Gastroesophageal sphincter (tissue), 4 donors: Measurements from ENCODE around the gene FAM107A. TPM values are rescaled to one million over a fixed set of nuclear protein-coding genes. Genes with fewer than 3 reads are reported as not detected.

ENCODE experiments used
- ATAC-seq: fragments of 150-250 bp; one replicate; pipeline ENCODE4 v1.9.1; 2016; ENCODE audit warnings: mild to moderate bottlenecking, moderate library complexity
- H3K27ac ChIP-seq, 4 donors: fragments of 200-600 bp; sonication (generic) in 3 of 4; 1 replicate in 3 of 4; 2 replicates in 1 of 4; pipeline ENCODE4 v1.5.1; 2016 to 2019
- H3K27me3 ChIP-seq: fragments of 200-600 bp; sonication (generic); one replicate; pipeline ENCODE4 v1.5.1; 2019
- H3K36me3 ChIP-seq, 2 donors: fragments of 200-600 bp; sonication (generic); one replicate each; pipeline ENCODE4 v1.5.1; 2019; ENCODE audit warnings: control low read depth in 1 of 2
- H3K4me1 ChIP-seq, 3 donors: fragments of 200-600 bp; sonication (generic); 1 replicate in 2 of 3; 2 replicates in 1 of 3; pipeline ENCODE4 v1.5.1; 2016 to 2019; ENCODE audit warnings: control low read depth in 2 of 3
- H3K4me3 ChIP-seq, 2 donors: fragments of 200-600 bp; sonication (generic); one replicate each; pipeline ENCODE4 v1.5.1; 2019; ENCODE audit warnings: mild to moderate bottlenecking in 1 of 2, moderate library complexity in 1 of 2
- H3K9me3 ChIP-seq, 3 donors: fragments of 200-600 bp; sonication (generic); one replicate each; pipeline ENCODE4 v1.5.1; 2017 to 2019; ENCODE audit warnings: control low read depth in 2 of 3
- EP300 ChIP-seq: sonication (generic); formaldehyde crosslinking; IDR thresholded peaks from one replicate; pipeline ENCODE4 v1.6.1; 2017; ENCODE audit warnings: antibody characterized with exemption, mild to moderate bottlenecking
- POLR2A ChIP-seq, 2 donors: fragments of 450-650 bp; IDR thresholded peaks; one replicate each; pipeline ENCODE4 v1.6.1; 2017; ENCODE audit warnings: antibody characterized with exemption in 2 of 2, mild to moderate bottlenecking in 2 of 2, moderate library complexity in 1 of 2
- POLR2AphosphoS5 ChIP-seq: sonication (generic); formaldehyde crosslinking; IDR thresholded peaks from one replicate; pipeline ENCODE4 v1.6.1; 2017; ENCODE audit warnings: antibody characterized with exemption
- WGBS, 2 donors: methylation state at CpG; one replicate each; pipeline ENCODE4 v1.1.5; 2018; ENCODE audit warnings: low coverage in 1 of 2; 5-methylcytosine and 5-hydroxymethylcytosine counted together
- total RNA-seq, 4 donors: library from RNA; depleted of rRNA; stranded (reverse); fragments of >200 nt; gene quantifications; one replicate each; pipeline ENCODE4 v1.1.0, GENCODE V29; 2016
- TF ChIP-seq, protein P1 (sequence below), 4 experiments: fragments of 200-600 bp in 2 of 4; fragments of 450-650 bp in 2 of 4; sonication (generic) in 1 of 4; IDR thresholded peaks; one replicate each; pipeline ENCODE4 v1.5.1; 2017 to 2019; ENCODE audit warnings: antibody characterized with exemption in 4 of 4, mild to moderate bottlenecking in 2 of 4, moderate library complexity in 2 of 4

The FAM107A gene
- total RNA-seq, 4 donors from 2014 or later = 27.9 to 109 (median 83.8) TPM

DNA sequence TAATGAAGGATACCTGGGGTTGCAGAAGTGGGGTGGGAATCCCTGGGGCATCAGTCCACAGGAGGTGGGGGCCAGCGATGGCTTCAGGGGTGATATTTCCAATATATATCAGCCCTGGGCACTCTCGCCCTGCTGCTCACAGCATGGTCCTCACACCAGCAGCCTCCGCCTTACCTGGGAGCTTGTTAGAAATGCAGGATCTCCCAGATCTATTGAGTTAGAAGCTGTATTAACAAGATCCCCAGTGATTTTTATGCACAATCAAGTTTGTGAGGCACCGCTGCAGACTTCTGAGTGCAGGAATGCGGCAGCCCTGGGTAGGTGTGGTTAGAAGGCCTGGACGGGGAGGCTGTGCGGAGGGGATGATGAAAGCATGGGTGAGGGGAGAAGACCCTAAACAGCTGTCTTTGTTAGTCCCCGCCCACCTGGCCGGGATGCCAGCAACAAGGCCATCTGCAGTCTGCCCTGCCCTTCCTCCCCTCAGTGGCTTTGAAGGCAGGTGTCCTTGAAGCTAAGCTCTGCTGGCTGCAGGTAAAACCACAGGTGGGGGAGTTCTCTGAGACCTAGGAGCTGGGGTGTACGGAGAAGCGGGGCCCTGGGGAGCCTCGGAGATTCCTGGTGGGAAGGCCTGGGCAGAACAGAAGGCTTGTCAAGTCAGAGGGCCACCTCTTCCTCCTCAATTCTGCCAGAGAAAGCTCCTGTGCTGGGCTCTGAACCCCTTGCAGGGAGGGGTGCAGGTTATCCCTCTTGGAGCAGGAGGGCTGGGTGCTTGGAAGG, 11.4 kb downstream of the FAM107A start:
- H3K36me3 ChIP-seq = peaks cover 0 to 38% of the 10 kb centered on the region in 2 donors
- no peak overlapping the region for H3K4me3 ChIP-seq
- H3K27me3 ChIP-seq = no peaks in the 10 kb centered on the region
- no peak for TF ChIP-seq POLR2AphosphoS5
- no peak for TF ChIP-seq EP300
- WGBS, 2 donors = 90% methylated on average over 2 of the region's 12 CpGs; no CpG with 5 or more reads in 1 of the 2 donors
- H3K27ac ChIP-seq = no peak overlapping the region
- no peaks in the 10 kb centered on the region for H3K9me3 ChIP-seq
- no peak for ATAC-seq
- peaks cover 0 to 7% (median 0%) of the 10 kb centered on the region in 3 donors for H3K4me1 ChIP-seq

DNA sequence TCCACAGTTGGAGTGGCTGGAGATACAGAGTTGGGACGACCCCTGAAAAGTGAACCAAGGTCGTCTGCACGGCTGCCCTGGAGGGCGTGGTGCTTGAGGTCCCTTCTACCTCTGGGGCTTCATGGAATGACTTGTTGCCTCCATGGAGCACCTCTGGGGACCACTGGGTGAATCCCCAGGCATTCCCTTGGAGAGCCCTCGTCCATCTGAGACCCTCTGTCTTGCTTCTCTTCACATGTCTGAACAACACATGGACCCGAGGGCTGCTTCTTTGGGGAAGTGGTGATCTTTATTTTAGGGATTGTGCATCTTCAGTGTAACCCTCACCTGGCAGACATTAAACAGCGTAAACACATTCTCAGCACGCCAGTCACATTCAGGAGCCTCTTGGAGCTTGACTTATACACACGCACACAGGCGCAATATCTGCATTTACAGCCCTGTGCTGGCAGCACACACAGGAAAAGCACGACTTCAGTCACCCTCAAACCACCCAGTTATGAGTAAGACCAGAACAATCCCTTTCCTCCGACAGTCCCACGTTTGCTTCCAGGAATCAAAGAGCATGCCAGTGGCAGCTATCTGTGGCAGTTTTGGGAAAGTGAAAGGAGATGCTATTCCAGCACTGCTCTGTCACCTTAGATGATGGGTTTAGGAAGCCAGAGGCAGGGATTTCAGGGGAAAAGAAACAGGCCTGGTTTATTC, 12.6 kb downstream of the FAM107A start:
- Histone ChIP-seq H3K27ac (no peak overlapping the region), H3K9me3 (no peaks in the 10 kb centered on the region), H3K36me3 (peaks cover 0 to 38% of the 10 kb centered on the region in 2 donors), H3K4me3 (no peak overlapping the region), H3K27me3 (no peaks in the 10 kb centered on the region), H3K4me1 (peaks cover 0 to 7% (median 0%) of the 10 kb centered on the region in 3 donors)
- WGBS, 2 donors = 54 to 100% methylated on average over 2 to 5 of the region's 13 CpGs
- peak; percentile 37 for TF ChIP-seq POLR2AphosphoS5
- TF ChIP-seq EP300 = no peak
- ATAC-seq = no peak

DNA sequence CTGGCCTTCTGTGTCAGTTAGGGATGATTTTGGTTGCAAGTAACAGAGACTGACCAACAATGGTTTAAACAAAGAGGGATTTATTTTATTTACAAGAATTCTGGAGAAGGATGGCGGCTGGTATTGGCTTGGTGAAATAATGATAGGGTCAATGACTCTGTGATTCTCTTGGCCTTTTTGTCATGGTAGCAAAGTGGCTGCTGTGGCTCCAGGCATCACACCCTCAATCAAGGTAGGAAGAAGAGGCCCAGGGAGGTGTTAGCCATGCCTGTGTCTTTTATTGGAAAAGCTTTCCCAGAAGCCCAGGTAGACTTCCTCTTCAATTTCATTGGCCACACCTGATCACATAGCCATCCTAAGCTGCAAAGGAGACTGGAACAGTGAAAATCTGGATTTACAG, 13.1 kb downstream of the FAM107A start:
- Histone ChIP-seq H3K27ac (no peak overlapping the region), H3K27me3 (no peaks in the 10 kb centered on the region), H3K4me1 (peaks cover 0 to 6% (median 0%) of the 10 kb centered on the region in 3 donors), H3K9me3 (no peaks in the 10 kb centered on the region), H3K36me3 (peaks cover 0 to 32% of the 10 kb centered on the region in 2 donors), H3K4me3 (no peak overlapping the region)
- TF ChIP-seq EP300 = no peak
- no peak for TF ChIP-seq POLR2AphosphoS5
- no peak for TF ChIP-seq POLR2A (IDR thresholded peaks at IDR 0.05)
- TF ChIP-seq, protein P1, sequence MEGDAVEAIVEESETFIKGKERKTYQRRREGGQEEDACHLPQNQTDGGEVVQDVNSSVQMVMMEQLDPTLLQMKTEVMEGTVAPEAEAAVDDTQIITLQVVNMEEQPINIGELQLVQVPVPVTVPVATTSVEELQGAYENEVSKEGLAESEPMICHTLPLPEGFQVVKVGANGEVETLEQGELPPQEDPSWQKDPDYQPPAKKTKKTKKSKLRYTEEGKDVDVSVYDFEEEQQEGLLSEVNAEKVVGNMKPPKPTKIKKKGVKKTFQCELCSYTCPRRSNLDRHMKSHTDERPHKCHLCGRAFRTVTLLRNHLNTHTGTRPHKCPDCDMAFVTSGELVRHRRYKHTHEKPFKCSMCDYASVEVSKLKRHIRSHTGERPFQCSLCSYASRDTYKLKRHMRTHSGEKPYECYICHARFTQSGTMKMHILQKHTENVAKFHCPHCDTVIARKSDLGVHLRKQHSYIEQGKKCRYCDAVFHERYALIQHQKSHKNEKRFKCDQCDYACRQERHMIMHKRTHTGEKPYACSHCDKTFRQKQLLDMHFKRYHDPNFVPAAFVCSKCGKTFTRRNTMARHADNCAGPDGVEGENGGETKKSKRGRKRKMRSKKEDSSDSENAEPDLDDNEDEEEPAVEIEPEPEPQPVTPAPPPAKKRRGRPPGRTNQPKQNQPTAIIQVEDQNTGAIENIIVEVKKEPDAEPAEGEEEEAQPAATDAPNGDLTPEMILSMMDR (IDR thresholded peaks at IDR 0.05) = no peak
- 86 to 100% methylated on average over 1 of the region's 1 CpG for WGBS, 2 donors
- ATAC-seq = no peak

- Histone ChIP-seq H3K9me3 (no peaks in the 10 kb centered on the region), H3K36me3 (peaks cover 0 to 32% of the 10 kb centered on the region in 2 donors), H3K4me1 (peaks cover 0 to 1% (median 0%) of the 10 kb centered on the region in 3 donors), H3K27ac (no peak overlapping the region), H3K27me3 (no peaks in the 10 kb centered on the region), H3K4me3 (no peak overlapping the region)
- TF ChIP-seq EP300 = no peak
- no peak for TF ChIP-seq POLR2AphosphoS5
- TF ChIP-seq POLR2A (IDR thresholded peaks at IDR 0.05) = no peak
- TF ChIP-seq, protein P1 (IDR thresholded peaks at IDR 0.05) = no peak
- WGBS, 2 donors = 75 to 89% methylated on average over 5 to 6 of the region's 6 CpGs
- ATAC-seq = no peak
Observed at GRCh38 chr3:58563386-58564035, 13.7 kb downstream of the FAM107A start.

- WGBS, 2 donors = no CpG with 5 or more reads among the region's 4 CpGs
- ATAC-seq = no peak
- Histone ChIP-seq H3K4me3 (no peak overlapping the region), H3K4me1 (no peaks in the 10 kb centered on the region), H3K27ac (no peak overlapping the region), H3K9me3 (no peaks in the 10 kb centered on the region), H3K27me3 (no peaks in the 10 kb centered on the region), H3K36me3 (peaks cover 0 to 32% of the 10 kb centered on the region in 2 donors)
- TF ChIP-seq, protein P1 (IDR thresholded peaks at IDR 0.05) = no peak
- TF ChIP-seq EP300 (no peak), POLR2AphosphoS5 (no peak), POLR2A (IDR thresholded peaks at IDR 0.05) (no peak)
Observed at GRCh38 chr3:58562498-58562897, 14.7 kb downstream of the FAM107A start.
